H1 (cell line): ENCODE results near the gene KMT2A. TPM values are rescaled to one million over a fixed set of nuclear protein-coding genes. Genes with fewer than 3 reads are reported as not detected.

ENCODE experiments used
- CTCF ChIA-PET: fragments of 300-600 bp; sonication (Branson Sonifier 250); formaldehyde crosslinking; loops from one replicate; lab custom pipeline; 2021; ENCODE audit not compliant: partially characterized antibody; lab: Charles Lee
- POLR2A ChIA-PET: fragments of 300-600 bp; sonication (Branson Sonifier 250); formaldehyde crosslinking; loops from one replicate; lab custom pipeline; 2021; ENCODE audit warnings: inconsistent platforms; ENCODE audit not compliant: partially characterized antibody; lab: Charles Lee
- DNase-seq, 2 experiments: peaks; one replicate each; pipeline versions ENCODE4 v3.0.0 to v3.0.0-alpha.2; 2010 to 2022; ENCODE audit warnings: low spot score in 2 of 2, low read depth in 1 of 2, mixed read lengths in 1 of 2
- FAIRE-seq: peaks from 2 replicates; lab custom pipeline; 2011; peaks lifted over from hg19 to GRCh38; lab: Jason Lieb, UNC
- H2AFZ ChIP-seq: 2 replicates; pipeline ENCODE4 v1.8.1; 2012; ENCODE audit warnings: low read length, inconsistent platforms
- H2AK5ac ChIP-seq: 2 replicates; pipeline ENCODE4 v1.6.1; 2013; ENCODE audit warnings: low read depth, low read length
- H2BK120ac ChIP-seq: replicated peaks from 2 replicates; pipeline ENCODE3; 2013; ENCODE audit warnings: low read depth, low read length, inconsistent platforms
- H2BK12ac ChIP-seq: 2 replicates; pipeline ENCODE4 v1.6.1; 2013; ENCODE audit warnings: low read depth, low read length
- H2BK15ac ChIP-seq: 2 replicates; pipeline ENCODE4 v1.6.1; 2013; ENCODE audit warnings: low read length
- H2BK20ac ChIP-seq: 2 replicates; pipeline ENCODE4 v1.6.1; 2013; ENCODE audit warnings: low read length
- H2BK5ac ChIP-seq: 2 replicates; pipeline ENCODE4 v1.6.1; 2013; ENCODE audit warnings: low read depth, low read length
- H3K14ac ChIP-seq: 2 replicates; pipeline ENCODE4 v1.6.1; 2013; ENCODE audit warnings: inconsistent platforms; ENCODE audit not compliant: insufficient read length
- H3K18ac ChIP-seq: 2 replicates; pipeline ENCODE4 v1.6.1; 2013; ENCODE audit warnings: low read length; ENCODE audit errors: extremely low read depth
- H3K23ac ChIP-seq: 2 replicates; pipeline ENCODE4 v1.6.1; 2013; ENCODE audit warnings: inconsistent platforms; ENCODE audit not compliant: insufficient read length
- H3K23me2 ChIP-seq: 2 replicates; pipeline ENCODE4 v1.6.1; 2013; ENCODE audit warnings: low read depth, low read length
- H3K27ac ChIP-seq: 2 replicates; pipeline ENCODE4 v1.6.1; 2011; ENCODE audit warnings: low read depth, low read length, inconsistent platforms
- H3K27me3 ChIP-seq, 4 experiments: replicated peaks in 1 of 4; 1 replicate in 1 of 4; 2 replicates in 3 of 4; pipeline versions ENCODE4 v1.6.1 to v1.8.1; 2011 to 2013; ENCODE audit warnings: low read length in 3 of 4, mild to moderate bottlenecking in 3 of 4, inconsistent platforms in 2 of 4, mixed read lengths in 2 of 4, moderate library complexity in 1 of 4; ENCODE audit not compliant: control insufficient read depth in 3 of 4, insufficient read depth in 3 of 4; ENCODE audit errors: extremely low read depth in 1 of 4
- H3K36me3 ChIP-seq, 4 experiments: 2 replicates each; pipeline versions ENCODE4 v1.6.1 to v1.8.1; 2011 to 2013; ENCODE audit warnings: mild to moderate bottlenecking in 4 of 4, low read length in 3 of 4, moderate library complexity in 2 of 4, control low read depth in 1 of 4, inconsistent platforms in 1 of 4; ENCODE audit not compliant: insufficient read depth in 4 of 4, control insufficient read depth in 2 of 4
- H3K4ac ChIP-seq: replicated peaks from 2 replicates; pipeline ENCODE3; 2013; ENCODE audit warnings: low read length, low read depth, mixed read lengths, inconsistent platforms; ENCODE audit not compliant: insufficient read length
- H3K4me1 ChIP-seq, 4 experiments: replicated peaks in 1 of 4; 1 replicate in 1 of 4; 2 replicates in 3 of 4; pipeline versions ENCODE4 v1.6.1 to v1.8.1; 2011 to 2013; ENCODE audit warnings: low read length in 3 of 4, inconsistent platforms in 2 of 4, mixed read lengths in 1 of 4; ENCODE audit not compliant: insufficient read depth in 4 of 4, control insufficient read depth in 3 of 4
- H3K4me2 ChIP-seq, 2 experiments: 2 replicates each; pipeline versions ENCODE4 v1.6.1 to v1.8.1; 2011 to 2013; ENCODE audit warnings: low read depth in 2 of 2, low read length in 2 of 2, control low read depth in 1 of 2, inconsistent platforms in 1 of 2, mild to moderate bottlenecking in 1 of 2; ENCODE audit not compliant: insufficient read depth in 1 of 2
- H3K4me3 ChIP-seq, 4 experiments: fragments of 200-600, 300-600 bp in 1 of 4; sonication (generic), shearing (Covaris generic), sonication (Bioruptor Twin) in 1 of 4; 2 replicates each; pipeline versions ENCODE4 v1.5.1 to v1.8.1; 2011 to 2016; ENCODE audit warnings: low read length in 4 of 4, low read depth in 3 of 4, control low read depth in 2 of 4, inconsistent platforms in 2 of 4, mild to moderate bottlenecking in 2 of 4, mixed read lengths in 1 of 4, moderate library complexity in 1 of 4; ENCODE audit not compliant: insufficient read depth in 2 of 4; ENCODE audit errors: extremely low read depth in 1 of 4
- H3K56ac ChIP-seq: replicated peaks from 2 replicates; pipeline ENCODE3; 2013; ENCODE audit warnings: low read depth, mild to moderate bottlenecking, mixed read lengths, low read length, inconsistent platforms; ENCODE audit not compliant: insufficient read length
- H3K79me1 ChIP-seq: 2 replicates; pipeline ENCODE4 v1.6.1; 2013; ENCODE audit warnings: low read depth, low read length, control low read depth
- H3K79me2 ChIP-seq, 2 experiments: 2 replicates each; pipeline versions ENCODE4 v1.6.1 to v1.8.1; 2012 to 2013; ENCODE audit warnings: low read length in 2 of 2, mild to moderate bottlenecking in 2 of 2, inconsistent platforms in 1 of 2; ENCODE audit not compliant: insufficient read depth in 2 of 2, control insufficient read depth in 1 of 2
- H3K9ac ChIP-seq, 4 experiments: replicated peaks in 1 of 4; 1 replicate in 1 of 4; 2 replicates in 3 of 4; pipeline versions ENCODE4 v1.6.1 to v1.8.1; 2011 to 2013; ENCODE audit warnings: low read depth in 3 of 4, low read length in 3 of 4, control low read depth in 2 of 4, mild to moderate bottlenecking in 2 of 4, moderate library complexity in 2 of 4, inconsistent platforms in 1 of 4; ENCODE audit errors: extremely low read depth in 1 of 4
- H3K9me3 ChIP-seq, 2 experiments: 2 replicates each; pipeline versions ENCODE4 v1.6.1 to v1.8.1; 2012 to 2013; ENCODE audit warnings: mild to moderate bottlenecking in 2 of 2, moderate library complexity in 2 of 2, control low read depth in 1 of 2, inconsistent platforms in 1 of 2, low read depth in 1 of 2, low read length in 1 of 2, mixed read lengths in 1 of 2; ENCODE audit not compliant: insufficient read depth in 2 of 2
- H4K20me1 ChIP-seq, 2 experiments: replicated peaks in 1 of 2; 2 replicates each; pipeline versions ENCODE3 to v1.8.1; 2011 to 2013; ENCODE audit warnings: inconsistent platforms in 2 of 2, low read length in 2 of 2, mild to moderate bottlenecking in 1 of 2; ENCODE audit not compliant: insufficient read depth in 2 of 2, control insufficient read depth in 1 of 2
- H4K5ac ChIP-seq: 2 replicates; pipeline ENCODE4 v1.6.1; 2013; ENCODE audit warnings: low read length, low read depth, mixed read lengths, inconsistent platforms; ENCODE audit not compliant: insufficient read length
- H4K8ac ChIP-seq: 2 replicates; pipeline ENCODE4 v1.8.0; 2013; ENCODE audit warnings: mild to moderate bottlenecking, moderate library complexity, low read length, inconsistent platforms; ENCODE audit not compliant: insufficient read depth; ENCODE audit errors: extremely low read depth
- H4K91ac ChIP-seq: replicated peaks from 2 replicates; pipeline ENCODE3; 2013; ENCODE audit warnings: low read length, mixed read lengths, inconsistent platforms; ENCODE audit not compliant: insufficient read length
- ASH2L ChIP-seq: fragments of 200-600, 300-600 bp; sonication (generic); IDR thresholded peaks from one replicate; pipeline ENCODE4 v1.7.1; 2017; ENCODE audit warnings: low read length
- KDM1A ChIP-seq: fragments of 200-600, 300-600 bp; sonication (generic); IDR thresholded peaks from 2 replicates; pipeline ENCODE4 v1.7.1; 2016; ENCODE audit warnings: mild to moderate bottlenecking, low read length, borderline replicate concordance
- KDM5A ChIP-seq: fragments of 200-600 bp; IDR thresholded peaks from 2 replicates; pipeline ENCODE4 v1.7.1; 2012; ENCODE audit warnings: mild to moderate bottlenecking, low read length, inconsistent platforms, mixed read lengths
- MAFK ChIP-seq: IDR thresholded peaks from 2 replicates; pipeline ENCODE4 v1.6.1; 2012; ENCODE audit warnings: low read depth, mild to moderate bottlenecking, improper control_type of control experiment, low read length
- MAX ChIP-seq: IDR thresholded peaks from 2 replicates; pipeline ENCODE4 v1.6.1; 2012; ENCODE audit warnings: inconsistent platforms
- PHF8 ChIP-seq: fragments of 200-600 bp; sonication (generic); conservative IDR thresholded peaks from 2 replicates; pipeline ENCODE4 v1.7.1; 2012; ENCODE audit warnings: low read depth, mild to moderate bottlenecking, inconsistent platforms, low read length, moderate library complexity
- SIX5 ChIP-seq: IDR thresholded peaks from 2 replicates; pipeline ENCODE4 v1.6.1; 2011; ENCODE audit warnings: mild to moderate bottlenecking, low read depth, low read length
- TCF12 ChIP-seq: IDR thresholded peaks from 2 replicates; pipeline ENCODE4 v1.6.1; 2011; ENCODE audit warnings: low read depth, mild to moderate bottlenecking, low read length
- WGBS, 2 experiments: shearing (Covaris generic) in 1 of 2; methylation state at CpG; one replicate each; pipeline versions ENCODE4 v1.1.6 to v1.1.7; 2013 to 2015; ENCODE audit warnings: low lambda C conversion rate in 2 of 2, mixed read lengths in 2 of 2, inconsistent platforms in 1 of 2, low coverage in 1 of 2, missing lambda C conversion rate in 1 of 2; ENCODE audit not compliant: insufficient replicate concordance in 2 of 2, insufficient coverage in 1 of 2, insufficient read length in 1 of 2; ENCODE audit errors: extremely low coverage in 1 of 2, missing lambda C conversion rate in 1 of 2; 5-methylcytosine and 5-hydroxymethylcytosine counted together
- polyA plus RNA-seq, 7 experiments: library from polyadenylated mRNA; depleted of rRNA in 3 of 7; stranded (reverse) in 5 of 7; unstranded in 2 of 7; fragments of >200 nt in 5 of 7; fragments of 200-250 nt in 2 of 7; gene quantifications; 1 replicate in 5 of 7; 2 replicates in 1 of 7; 4 replicates in 1 of 7; pipeline versions ENCODE4 v1.2.1 to v1.2.3, GENCODE V29; 2011 to 2013; ENCODE audit warnings: missing spikeins in 2 of 7, mixed read lengths in 2 of 7
- total RNA-seq: library from RNA; stranded (reverse); fragmentation: NEBNext Ultra II Directional; extraction: Animal tissue kit (Norgen Biotek cat#: 25700); gene quantifications from 2 replicates; pipeline ENCODE4 v1.2.1, GENCODE V29; 2021

KMT2A gene
- total and polyA plus RNA-seq, 2 of the 8 experiments (the other 6 are each of a cell fraction or from before 2014, with no cell fraction given): 35.9 to 62.1 TPM

GRCh38 chr11:118535261-118535660 is 99.0 kb downstream of the KMT2A start:
- no peak overlapping the region for H2BK20ac ChIP-seq
- H2BK120ac ChIP-seq: no peak overlapping the region
- H3K79me2 ChIP-seq: no peaks in the 10 kb centered on the region
- no peak overlapping the region for H2AFZ ChIP-seq
- no peak overlapping the region for H2BK5ac ChIP-seq
- H4K8ac ChIP-seq: no peak overlapping the region
- H2BK15ac ChIP-seq: no peak overlapping the region
- H2BK12ac ChIP-seq: no peak overlapping the region
- ChIA-PET CTCF (no interaction called here), POLR2A (interaction anchor here (1.3 kb wide), 1 partner anchor 9 kb away, joined by 3 read pairs; no protein-coding TSS in a partner anchor)
- H3K36me3 ChIP-seq: no peaks in the 10 kb centered on the region; a peak in 1 of 8 replicates
- H3K23me2 ChIP-seq: peaks cover 7% of the 10 kb centered on the region
- H4K20me1 ChIP-seq: peaks cover 0 to 1% of the 10 kb centered on the region in 2 experiments
- no peak overlapping the region for H3K27ac ChIP-seq
- no peak overlapping the region for H3K9ac ChIP-seq
- peaks cover 5% of the 10 kb centered on the region; the same call in 1 of the 2 replicates for H3K79me1 ChIP-seq
- TF ChIP-seq MAFK (no peak), SIX5 (no peak), TCF12 (no peak), PHF8 (no peak), MAX (no peak), ASH2L (no peak), KDM5A (no peak), KDM1A (no peak)
- H3K14ac ChIP-seq: no peak overlapping the region
- H3K4me1 ChIP-seq: peaks cover 0 to 7% (median 6%) of the 10 kb centered on the region in 4 experiments; a peak in 4 of 7 replicates
- no peak overlapping the region for H3K4me3 ChIP-seq
- no peak overlapping the region for H3K56ac ChIP-seq
- no peak overlapping the region for H4K5ac ChIP-seq
- no peak overlapping the region for H3K4ac ChIP-seq
- WGBS, 2 experiments: 81% methylated on average over 9 of the region's 9 CpGs; no CpG with 5 or more reads in 1 of the 2 experiments
- H4K91ac ChIP-seq: no peak overlapping the region
- H2AK5ac ChIP-seq: no peak overlapping the region
- no peak overlapping the region for H3K4me2 ChIP-seq
- DNase-seq (no peak), FAIRE-seq (no peak)
- H3K9me3 ChIP-seq: no peaks in the 10 kb centered on the region
- no peak overlapping the region for H3K23ac ChIP-seq
- no peaks in the 10 kb centered on the region for H3K27me3 ChIP-seq
- no peak overlapping the region for H3K18ac ChIP-seq
